GM12878 (cell line): ENCODE measurements around the gene MOG. TPM values are rescaled to one million over a fixed set of nuclear protein-coding genes. Genes with fewer than 3 reads are reported as not detected.
A peak's percentile ranks its signal among the peaks of the same experiment; 100 is the strongest.

ENCODE experiments used
- ATAC-seq: fragments of 200-7000 bp; cut with Tn5 transposase; 3 replicates; pipeline ENCODE4 v1.9.1; 2020; ENCODE audit warnings: mild to moderate bottlenecking, moderate library complexity
- BruUV-seq: library from RNA; stranded (reverse); fragments of 400-500 nt; replicated peaks from 2 replicates; lab custom pipeline; 2021; lab: Mats Ljungman, UMichigan
- CTCF ChIA-PET: fragments of 300-600 bp; sonication (Branson Sonifier 250); formaldehyde crosslinking; extraction: SDS; loops from one replicate; lab custom pipeline; 2021; ENCODE audit warnings: inconsistent platforms; lab: Yijun Ruan, JAX
- POLR2A ChIA-PET: fragments of 350-600 bp; formaldehyde crosslinking; extraction: SDS; loops from one replicate; lab custom pipeline; 2021; ENCODE audit warnings: inconsistent platforms; lab: Charles Lee
- RAD21 ChIA-PET: fragments of 300-600 bp; sonication (Branson Sonifier 250); formaldehyde crosslinking; loops from one replicate; lab custom pipeline; 2023; ENCODE audit warnings: antibody characterized with exemption; ENCODE audit not compliant: unreplicated experiment; lab: Charles Lee
- SMC1A ChIA-PET: fragments of 300-600 bp; sonication (Branson Sonifier 250); formaldehyde crosslinking; loops from one replicate; lab custom pipeline; 2023; ENCODE audit not compliant: unreplicated experiment, uncharacterized antibody; lab: Charles Lee
- DNase-seq: peaks from one replicate; pipeline ENCODE4 v3.0.0-alpha.2; 2011; ENCODE audit warnings: low read depth, low spot score
- FAIRE-seq: peaks from 3 replicates; lab custom pipeline; 2011; peaks lifted over from hg19 to GRCh38; lab: Jason Lieb, UNC
- H2AFZ ChIP-seq: 2 replicates; pipeline ENCODE4 v1.6.0; 2011; ENCODE audit warnings: low read depth, low read length, control low read depth; ENCODE audit not compliant: control insufficient read depth
- H3K27ac ChIP-seq: 2 replicates; pipeline ENCODE4 v1.5.1; 2011; ENCODE audit warnings: control low read depth; ENCODE audit not compliant: control insufficient read depth, insufficient read depth
- H3K27me3 ChIP-seq, 2 experiments: replicated peaks in 1 of 2; 2 replicates each; pipeline versions ENCODE4 v1.6.0 to v1.6.1; 2011; ENCODE audit warnings: low read length in 1 of 2; ENCODE audit not compliant: control insufficient read depth in 2 of 2, insufficient read depth in 2 of 2
- H3K36me3 ChIP-seq, 2 experiments: 2 replicates each; pipeline ENCODE4 v1.5.1; 2011; ENCODE audit warnings: low read length in 1 of 2; ENCODE audit not compliant: control insufficient read depth in 2 of 2, insufficient read depth in 2 of 2
- H3K4me1 ChIP-seq: 2 replicates; pipeline ENCODE4 v1.6.1; 2011; ENCODE audit warnings: mild to moderate bottlenecking, low read length, moderate library complexity, mixed read lengths; ENCODE audit not compliant: control insufficient read depth, insufficient read depth
- H3K4me2 ChIP-seq: 2 replicates; pipeline ENCODE4 v1.6.0; 2011; ENCODE audit warnings: control low read depth; ENCODE audit not compliant: control insufficient read depth, insufficient read depth
- H3K4me3 ChIP-seq: fragments of 200-600 bp; sonication (generic); 2 replicates; pipeline ENCODE4 v1.5.1; 2016
- H3K79me2 ChIP-seq: 2 replicates; pipeline ENCODE4 v1.6.0; 2011; ENCODE audit warnings: low read length; ENCODE audit not compliant: control insufficient read depth, insufficient read depth
- H3K9ac ChIP-seq: 2 replicates; pipeline ENCODE4 v1.8.0; 2011; ENCODE audit warnings: low read length, control low read depth, mixed read lengths; ENCODE audit not compliant: control insufficient read depth, insufficient read depth
- H3K9me3 ChIP-seq: replicated peaks from 3 replicates; pipeline ENCODE4 v1.5.1; 2011; ENCODE audit warnings: mild to moderate bottlenecking, low read length; ENCODE audit not compliant: control insufficient read depth, insufficient read depth
- H4K20me1 ChIP-seq: 2 replicates; pipeline ENCODE4 v1.6.0; 2011; ENCODE audit not compliant: control insufficient read depth, insufficient read depth
- CTCF ChIP-seq, 3 experiments: IDR thresholded peaks in 2 of 3; conservative IDR thresholded peaks in 1 of 3; 2 replicates each; pipeline ENCODE4 v1.5.1; 2011; ENCODE audit warnings: low read depth in 3 of 3, low read length in 3 of 3, mild to moderate bottlenecking in 3 of 3, control low read depth in 2 of 3, moderate library complexity in 2 of 3, inconsistent platforms in 1 of 3, mixed read lengths in 1 of 3; ENCODE audit not compliant: control insufficient read depth in 2 of 3, insufficient read depth in 1 of 3; ENCODE audit errors: extremely low read depth in 1 of 3
- IRF4 ChIP-seq: IDR thresholded peaks from 2 replicates; pipeline ENCODE4 v1.6.1; 2011; ENCODE audit warnings: low read depth, low read length
- JUND ChIP-seq: IDR thresholded peaks from 2 replicates; pipeline ENCODE4 v1.6.1; 2012; ENCODE audit warnings: low read depth, mild to moderate bottlenecking, low read length, improper control_type of control experiment, moderate library complexity
- KDM1A ChIP-seq: fragments of 200-600 bp; sonication (generic); IDR thresholded peaks from 2 replicates; pipeline ENCODE4 v1.6.1; 2016; ENCODE audit warnings: borderline replicate concordance
- MAX ChIP-seq: IDR thresholded peaks from 2 replicates; pipeline ENCODE4 v1.6.1; 2012; ENCODE audit warnings: low read depth, low read length, improper control_type of control experiment
- MTA3 ChIP-seq: IDR thresholded peaks from 2 replicates; pipeline ENCODE4 v1.6.1; 2012; ENCODE audit warnings: low read length, inconsistent platforms, borderline replicate concordance
- NFIC ChIP-seq: IDR thresholded peaks from 2 replicates; pipeline ENCODE4 v1.6.1; 2012; ENCODE audit warnings: low read depth, mild to moderate bottlenecking, inconsistent platforms, low read length, moderate library complexity
- NRF1 ChIP-seq: conservative IDR thresholded peaks from 2 replicates; pipeline ENCODE4 v1.6.1; 2011; ENCODE audit warnings: mild to moderate bottlenecking, low read depth, low read length, improper control_type of control experiment
- RAD21 ChIP-seq: IDR thresholded peaks from 2 replicates; pipeline ENCODE4 v1.6.1; 2011; ENCODE audit warnings: mild to moderate bottlenecking, low read depth, low read length, moderate library complexity; ENCODE audit not compliant: insufficient read depth
- RB1 ChIP-seq: fragments of 450-650 bp; formaldehyde crosslinking; IDR thresholded peaks from 2 replicates; pipeline ENCODE4 v1.6.1; 2017; ENCODE audit warnings: mild to moderate bottlenecking, borderline replicate concordance
- RELB ChIP-seq: fragments of 450-650 bp; IDR thresholded peaks from 2 replicates; pipeline ENCODE4 v1.6.1; 2017; ENCODE audit warnings: low read depth, mild to moderate bottlenecking, moderate library complexity
- WGBS: methylation state at CpG from one replicate; pipeline ENCODE4 v1.1.6; 2016; ENCODE audit warnings: low lambda C conversion rate; ENCODE audit not compliant: insufficient replicate concordance, insufficient coverage; ENCODE audit errors: missing lambda C conversion rate; 5-methylcytosine and 5-hydroxymethylcytosine counted together
- in situ Hi-C: fragments of 300-500 bp; cut with MboI; formaldehyde crosslinking; loops from 9 replicates; pipeline ENCODE4 v1.14.3; 2018; ENCODE audit warnings: mixed read lengths
- intact Hi-C: fragments of 100-400 bp; cut with micrococcal nuclease; formaldehyde crosslinking; loops from one replicate; pipeline ENCODE4 v1.14.2; 2022; ENCODE audit not compliant: unreplicated experiment
- polyA plus RNA-seq, 11 experiments: library from polyadenylated mRNA; depleted of rRNA in 4 of 11; unstranded in 6 of 11; stranded (reverse) in 5 of 11; fragments of >200 nt; fragmentation: Nextera tagmentation in 4 of 11; fragmentation: Illumina TruSeq in 1 of 11; extraction: Ambion mirVana in 4 of 11; extraction: Trizol in 1 of 11; gene quantifications; 1 replicate in 1 of 11; 2 replicates in 10 of 11; pipeline versions ENCODE4 v1.2.1 to v1.2.3, GENCODE V29; 2011 to 2016; ENCODE audit warnings: inconsistent platforms in 2 of 11, missing spikeins in 2 of 11, low read depth in 1 of 11
- total RNA-seq, 4 experiments: library from RNA; depleted of rRNA in 3 of 4; stranded (reverse); fragments of >200 nt in 3 of 4; fragmentation: Illumina TruSeq in 1 of 4; extraction: Trizol in 1 of 4; gene quantifications; 2 replicates each; pipeline versions ENCODE4 v1.2.1 to v1.2.3, GENCODE V29; 2013 to 2021
- TF ChIP-seq, protein P1 (sequence below): fragments of 450-650 bp; formaldehyde crosslinking; IDR thresholded peaks from 2 replicates; pipeline ENCODE4 v1.4.0; 2020; ENCODE audit warnings: mild to moderate bottlenecking, moderate library complexity

The MOG gene
- total and polyA plus RNA-seq, 10 of the 15 experiments (the other 5 are each of a cell fraction or from before 2014, with no cell fraction given) = not detected

GRCh38 chr6:29694637-29695036 lies 37.7 kb downstream of the MOG start (continued):
- TF ChIP-seq, protein P1, sequence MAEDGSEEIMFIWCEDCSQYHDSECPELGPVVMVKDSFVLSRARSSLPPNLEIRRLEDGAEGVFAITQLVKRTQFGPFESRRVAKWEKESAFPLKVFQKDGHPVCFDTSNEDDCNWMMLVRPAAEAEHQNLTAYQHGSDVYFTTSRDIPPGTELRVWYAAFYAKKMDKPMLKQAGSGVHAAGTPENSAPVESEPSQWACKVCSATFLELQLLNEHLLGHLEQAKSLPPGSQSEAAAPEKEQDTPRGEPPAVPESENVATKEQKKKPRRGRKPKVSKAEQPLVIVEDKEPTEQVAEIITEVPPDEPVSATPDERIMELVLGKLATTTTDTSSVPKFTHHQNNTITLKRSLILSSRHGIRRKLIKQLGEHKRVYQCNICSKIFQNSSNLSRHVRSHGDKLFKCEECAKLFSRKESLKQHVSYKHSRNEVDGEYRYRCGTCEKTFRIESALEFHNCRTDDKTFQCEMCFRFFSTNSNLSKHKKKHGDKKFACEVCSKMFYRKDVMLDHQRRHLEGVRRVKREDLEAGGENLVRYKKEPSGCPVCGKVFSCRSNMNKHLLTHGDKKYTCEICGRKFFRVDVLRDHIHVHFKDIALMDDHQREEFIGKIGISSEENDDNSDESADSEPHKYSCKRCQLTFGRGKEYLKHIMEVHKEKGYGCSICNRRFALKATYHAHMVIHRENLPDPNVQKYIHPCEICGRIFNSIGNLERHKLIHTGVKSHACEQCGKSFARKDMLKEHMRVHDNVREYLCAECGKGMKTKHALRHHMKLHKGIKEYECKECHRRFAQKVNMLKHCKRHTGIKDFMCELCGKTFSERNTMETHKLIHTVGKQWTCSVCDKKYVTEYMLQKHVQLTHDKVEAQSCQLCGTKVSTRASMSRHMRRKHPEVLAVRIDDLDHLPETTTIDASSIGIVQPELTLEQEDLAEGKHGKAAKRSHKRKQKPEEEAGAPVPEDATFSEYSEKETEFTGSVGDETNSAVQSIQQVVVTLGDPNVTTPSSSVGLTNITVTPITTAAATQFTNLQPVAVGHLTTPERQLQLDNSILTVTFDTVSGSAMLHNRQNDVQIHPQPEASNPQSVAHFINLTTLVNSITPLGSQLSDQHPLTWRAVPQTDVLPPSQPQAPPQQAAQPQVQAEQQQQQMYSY (CRISPR knock-in tag) = no peak
- no peak for TF ChIP-seq MTA3
- TF ChIP-seq RB1 = no peak
- TF ChIP-seq NRF1 = no peak
- no peak for TF ChIP-seq JUND
- no peak for TF ChIP-seq KDM1A

DNA sequence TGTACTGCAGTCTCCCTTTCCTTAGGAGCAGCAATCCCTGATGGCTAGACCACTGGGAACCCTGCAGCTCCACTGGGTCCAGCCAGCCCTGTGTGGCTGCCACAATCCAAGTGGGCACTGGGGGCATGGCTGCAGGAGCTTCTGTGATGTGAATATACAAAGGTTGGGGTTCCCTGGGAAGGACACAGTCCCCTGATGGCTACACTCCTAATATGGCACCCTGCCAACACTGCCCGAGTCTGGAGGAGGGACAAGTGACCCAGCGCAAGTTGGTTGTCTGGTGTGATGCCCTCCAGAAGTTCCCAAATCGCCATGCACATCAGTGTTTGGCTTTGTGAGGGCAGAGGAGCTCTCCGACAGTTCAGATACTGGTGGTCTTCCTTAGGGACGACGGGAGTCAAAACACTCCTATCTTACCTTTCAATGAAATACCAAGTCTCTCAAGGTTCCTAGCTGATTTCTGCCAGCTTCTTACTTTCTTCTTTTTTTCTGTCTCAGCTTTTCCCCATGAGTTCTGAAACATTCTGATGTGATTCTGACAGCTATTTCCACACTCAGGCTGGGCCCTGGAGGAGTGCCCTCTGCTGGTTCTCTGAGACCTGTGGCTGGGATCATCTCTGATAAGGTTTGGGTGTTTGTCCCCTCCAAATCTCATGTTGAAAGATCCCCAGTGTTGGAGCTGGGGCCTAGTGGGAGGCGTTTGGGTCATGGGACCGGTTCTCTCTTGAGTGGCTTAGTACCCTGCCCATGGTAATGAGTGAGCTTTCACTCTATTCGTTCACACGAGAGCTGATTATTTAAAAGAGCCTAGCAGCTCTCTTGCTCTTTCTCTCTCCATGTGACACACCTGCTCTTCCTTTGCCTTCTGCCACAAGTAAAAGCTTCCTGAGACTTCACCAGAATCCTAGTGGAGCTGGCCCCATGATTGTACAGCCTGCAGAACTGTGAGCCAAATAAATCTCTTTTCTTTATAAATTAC lies 39.5 kb downstream of the MOG start:
- Histone ChIP-seq H3K4me3 (no peak overlapping the region), H3K36me3 (no peaks in the 10 kb centered on the region), H3K9me3 (no peaks in the 10 kb centered on the region), H3K27me3 (no peaks in the 10 kb centered on the region; a peak in 1 of 4 replicates), H3K9ac (no peak overlapping the region), H3K4me2 (no peak overlapping the region), H3K79me2 (no peaks in the 10 kb centered on the region), H3K4me1 (no peaks in the 10 kb centered on the region), H4K20me1 (no peaks in the 10 kb centered on the region), H2AFZ (no peak overlapping the region), H3K27ac (no peak overlapping the region)
- BruUV-seq = no TSS peak
- POLR2A ChIA-PET = interaction anchor here (1.0 kb wide), 1 partner anchor 46 kb away, joined by 4 read pairs; no protein-coding TSS in a partner anchor
- ATAC-seq (peak; percentile 74), FAIRE-seq (no peak), DNase-seq (no peak)
- intact Hi-C loops (loop anchor here (2.0 kb wide), 1 partner anchor 46 kb away; no protein-coding TSS in a partner anchor), in situ Hi-C loops (no loop called here)
- CTCF ChIA-PET = interaction anchor here (0.6 to 3.9 kb wide), 21 partner anchors 12 to 152 kb away, joined by 3 to 39 read pairs (median 4); no protein-coding TSS in a partner anchor
- SMC1A ChIA-PET = interaction anchor here (0.8 to 1.7 kb wide), 4 partner anchors 12 to 48 kb away, joined by 3 to 8 read pairs (median 4); no protein-coding TSS in a partner anchor
- 40% methylated on average over 10 of the region's 10 CpGs for WGBS
- RAD21 ChIA-PET = interaction anchor here (0.7 to 2.1 kb wide), 4 partner anchors 20 to 49 kb away, joined by 3 to 11 read pairs (median 6); no protein-coding TSS in a partner anchor
- TF ChIP-seq IRF4 = no peak
- peak; percentile 38; the same call in 1 of the 2 replicates for TF ChIP-seq RAD21
- TF ChIP-seq JUND = no peak
- no peak for TF ChIP-seq NFIC
- no peak for TF ChIP-seq RELB
- peak; percentile 37 to 64 (median 61) for TF ChIP-seq CTCF (IDR thresholded peaks at IDR 0.05 in 2 of 3, conservative IDR thresholded peaks at IDR 0.05 in 1 of 3; ENCODE audit: control insufficient read depth in 2 of 3, extremely low read depth in 1 of 3, insufficient read depth in 1 of 3, low read depth in 3 of 3, low read length in 3 of 3)
- TF ChIP-seq MAX = no peak
